Measurements from ENCODE around the gene SCYGR1.
"Not testable (repeated sequence)": the region's sequence is repeated elsewhere in the genome, so short reads cannot be mapped to it uniquely, and the experiment has no call there.

The SCYGR1 gene

DNA sequence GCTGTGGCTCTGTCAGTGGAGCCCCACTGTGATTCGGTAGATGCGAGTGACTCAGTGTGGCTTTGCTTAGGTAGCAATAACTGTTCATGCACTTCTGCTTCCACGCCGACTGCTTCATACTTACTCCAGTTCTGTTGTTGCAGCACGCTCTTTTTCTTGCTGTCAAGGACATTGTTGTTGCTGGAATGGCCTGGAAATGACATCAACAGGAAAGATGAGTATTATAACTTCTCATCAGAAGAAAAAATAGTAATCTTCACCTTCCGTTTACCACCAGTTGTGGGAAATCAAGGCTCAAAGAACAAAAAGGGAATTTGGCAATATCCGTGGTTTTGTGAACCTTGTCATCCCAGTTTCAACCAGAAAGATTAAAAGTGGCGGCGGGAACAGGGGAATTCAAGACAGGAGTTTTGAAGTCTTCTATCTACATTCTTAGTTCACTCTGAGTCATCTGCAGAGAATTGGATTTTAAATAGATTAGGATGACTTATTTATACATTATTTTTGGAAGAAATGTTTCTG lies 16.9 kb downstream of the SCYGR1 start:
- DNase-seq (ENCODE audit: low read depth in 2 of 2): no peak

DNA sequence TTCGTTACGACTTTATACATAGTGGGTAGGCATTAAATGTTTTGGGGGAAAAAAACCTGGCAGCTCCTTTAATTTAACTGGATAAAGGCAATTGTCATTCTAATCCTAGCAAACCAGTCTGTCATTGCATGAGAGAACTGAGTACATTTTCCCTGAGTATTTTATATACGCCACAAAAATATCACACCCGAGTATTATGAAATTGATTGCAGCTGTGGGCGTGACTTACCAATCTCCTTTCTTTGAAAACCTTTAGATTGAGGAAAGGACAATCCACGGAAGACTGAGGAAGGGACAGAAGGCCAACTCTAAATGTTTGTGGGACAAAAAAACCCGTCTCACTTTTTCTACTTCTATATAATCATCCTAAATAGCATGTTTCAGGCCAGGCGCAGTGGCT lies 17.7 kb downstream of the SCYGR1 start:
- no peak for DNase-seq (ENCODE audit: low read depth in 2 of 2)

DNA sequence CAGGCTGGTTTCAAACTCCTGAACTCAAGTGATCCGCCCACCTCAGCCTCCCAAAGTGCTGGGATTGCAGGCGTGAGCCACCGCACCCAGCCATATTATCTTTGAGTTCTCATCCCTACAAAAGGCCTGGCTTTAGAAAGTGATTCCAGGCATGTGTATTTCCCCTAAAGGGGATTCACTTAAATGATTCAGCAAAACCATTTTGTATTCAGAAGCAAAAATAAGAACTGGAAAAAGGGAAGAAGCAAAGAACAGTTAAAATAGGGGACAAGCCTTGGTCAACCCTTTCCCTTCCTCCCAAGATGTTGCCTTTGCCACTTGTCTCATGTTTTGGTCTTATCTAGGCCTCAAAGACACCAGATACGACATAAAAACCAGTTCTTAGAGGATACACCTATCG lies 19.2 kb downstream of the SCYGR1 start:
- DNase-seq (ENCODE audit: low read depth in 2 of 2): no peak

DNA sequence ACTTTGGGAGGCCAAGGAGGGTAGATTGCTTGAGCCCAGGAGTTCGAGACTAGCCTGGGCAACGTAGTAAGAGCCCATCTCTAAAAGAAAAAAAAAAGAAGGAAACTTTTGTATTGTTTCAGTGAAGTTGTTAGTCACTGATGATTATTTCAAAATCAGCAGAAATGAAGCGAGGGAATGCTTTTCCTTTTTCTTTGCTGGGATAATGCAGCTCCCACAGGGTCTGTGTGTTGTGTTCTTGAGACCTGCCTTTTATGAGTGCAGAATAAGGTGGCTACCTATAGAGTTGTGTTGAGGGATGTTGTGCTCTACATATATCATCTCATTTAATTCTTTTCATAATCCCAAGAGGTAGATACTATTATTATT lies 20.3 kb downstream of the SCYGR1 start:
- no peak for DNase-seq (ENCODE audit: low read depth in 2 of 2)

DNA sequence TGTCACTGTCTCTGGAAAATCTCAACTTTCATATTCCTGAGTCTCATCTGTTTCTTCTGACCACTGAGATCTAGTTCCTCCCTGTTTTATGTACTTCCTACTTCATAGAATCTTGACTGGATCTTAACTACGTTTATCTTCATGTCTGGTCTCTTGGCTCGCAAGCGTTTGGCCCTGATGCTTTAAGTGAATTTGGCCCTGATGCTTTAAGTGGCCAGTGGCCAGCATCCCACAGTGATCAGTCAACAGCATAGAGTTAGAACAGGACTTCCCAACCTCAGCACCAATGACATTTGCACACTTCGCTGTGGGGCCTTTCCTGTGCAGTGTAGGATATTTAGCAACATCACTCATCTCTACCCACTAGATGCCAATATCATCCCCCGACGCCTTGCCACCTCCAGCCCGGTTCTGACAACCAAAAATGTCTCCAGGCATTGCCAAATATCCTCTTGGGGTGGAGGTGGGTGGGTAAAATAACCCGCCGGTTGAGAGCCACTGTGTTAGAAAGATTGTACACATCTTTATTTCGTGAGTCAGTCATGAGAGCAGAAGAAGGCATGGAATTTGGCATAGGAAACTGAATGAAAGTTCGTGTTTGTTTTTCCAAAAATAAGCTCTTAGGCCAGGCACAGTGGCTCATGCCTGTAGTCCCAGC lies 20.9 kb downstream of the SCYGR1 start:
- no peak for DNase-seq (ENCODE audit: low read depth in 2 of 2)

DNA sequence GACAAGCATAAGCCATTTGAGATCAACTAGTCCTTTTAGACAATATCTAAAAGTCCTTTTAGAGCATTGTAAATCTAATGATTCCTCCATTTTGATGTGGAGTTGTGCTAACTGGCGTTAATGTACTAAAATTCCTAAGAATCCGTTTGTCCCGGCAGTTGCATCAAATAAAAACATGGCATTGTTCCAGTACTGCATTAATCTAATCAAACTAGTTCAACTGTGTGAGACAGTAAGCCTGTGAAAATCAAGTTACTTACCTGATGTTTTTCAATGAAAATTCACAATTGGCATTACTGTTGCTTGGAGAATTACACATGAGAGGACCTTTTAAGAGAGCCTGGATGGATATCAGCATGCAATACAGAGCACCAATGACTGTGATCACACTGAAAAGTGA lies 21.9 kb downstream of the SCYGR1 start:
- DNase-seq (ENCODE audit: low read depth in 2 of 2): no peak

DNA sequence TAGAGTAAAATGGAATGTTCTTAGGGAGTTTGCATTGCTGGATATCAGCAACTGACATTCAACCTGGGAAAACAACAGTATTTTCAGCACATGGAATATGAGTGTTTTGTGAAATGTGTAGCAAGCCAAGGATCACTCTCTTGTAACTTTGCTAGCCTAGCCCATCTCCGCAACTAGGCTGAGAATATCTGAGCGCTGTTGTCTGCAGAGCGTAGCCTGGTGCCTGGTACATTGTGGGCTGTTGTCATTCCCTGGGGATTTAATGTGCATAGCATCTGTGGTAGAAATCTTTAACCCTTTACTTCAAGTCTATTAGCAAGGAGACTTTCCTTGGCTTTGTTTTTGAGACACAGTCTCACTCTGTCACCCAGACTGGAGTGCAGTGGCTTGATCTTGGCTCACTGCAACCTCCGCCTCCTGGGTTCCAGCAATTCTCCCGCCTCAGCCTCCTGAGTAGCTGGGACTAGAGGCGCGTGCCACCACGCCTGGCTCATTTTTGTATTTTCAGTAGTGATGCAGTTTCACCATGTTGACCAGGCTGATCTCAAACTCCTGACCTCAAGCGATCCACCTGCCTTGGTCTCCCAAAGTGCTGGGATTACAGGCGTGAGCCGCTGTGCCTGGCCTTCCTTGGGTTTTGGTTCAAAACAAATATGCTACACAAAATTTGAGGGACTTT lies 23.0 kb downstream of the SCYGR1 start:
- not testable (repeated sequence) for DNase-seq (ENCODE audit: low read depth in 2 of 2)

DNA sequence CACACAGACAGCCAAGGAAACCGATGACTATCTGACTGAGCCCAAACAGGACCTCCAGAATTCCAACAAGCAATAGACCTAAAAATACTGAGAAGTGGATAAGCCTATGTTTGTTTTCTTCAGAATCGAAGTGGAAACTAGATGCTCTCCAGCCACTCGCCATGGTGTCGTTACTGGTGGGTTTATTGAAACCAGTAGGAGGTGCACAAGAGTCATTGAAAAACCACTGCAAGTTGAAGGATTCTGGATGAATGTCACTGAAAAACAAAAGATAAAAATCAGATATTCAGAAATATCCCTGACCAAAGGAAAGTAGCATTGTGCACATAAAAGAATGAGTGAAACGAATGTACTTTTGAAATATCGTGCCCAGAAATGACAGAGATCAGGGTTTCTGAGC lies 24.0 kb downstream of the SCYGR1 start:
- no peak for DNase-seq (ENCODE audit: low read depth in 2 of 2)

DNA sequence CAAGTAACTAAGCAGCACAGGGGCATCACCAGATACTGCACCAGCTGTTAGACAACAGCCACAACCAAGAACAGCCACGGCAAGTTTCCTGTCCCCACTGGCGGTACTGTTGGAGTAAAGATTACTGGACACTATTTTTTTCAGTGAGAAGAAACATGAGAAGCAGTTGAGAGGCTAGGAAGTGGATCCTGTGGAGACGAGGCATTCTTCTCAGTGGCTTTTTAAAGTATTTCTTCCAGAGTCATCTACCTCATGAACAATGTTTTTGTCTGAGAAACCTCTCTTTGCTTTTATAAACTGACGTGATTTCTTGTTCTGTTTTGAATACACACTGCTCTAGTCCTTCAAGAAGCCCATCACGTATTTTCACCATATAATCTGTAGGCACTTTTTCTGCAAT lies 27.4 kb downstream of the SCYGR1 start:
- DNase-seq (ENCODE audit: low read depth in 2 of 2): no peak

DNA sequence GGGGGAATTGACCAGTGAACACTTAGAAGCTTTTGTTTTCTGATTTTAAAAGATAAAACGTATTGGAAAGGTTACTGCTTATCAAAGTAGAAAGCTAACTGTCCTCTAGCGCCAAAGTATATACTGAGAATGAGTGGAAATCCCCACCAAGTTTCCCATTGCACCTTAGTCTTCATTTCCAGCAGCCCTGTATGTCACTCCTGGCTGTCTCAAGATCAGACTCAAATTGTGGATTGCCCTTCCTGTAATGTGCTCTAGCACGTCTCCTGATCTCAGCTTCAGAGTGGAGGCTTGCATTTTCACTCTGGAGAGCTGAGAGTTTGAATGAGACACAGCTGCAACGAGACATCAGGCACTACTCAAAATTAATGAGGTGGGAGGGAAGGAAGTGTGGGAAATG lies 36.1 kb downstream of the SCYGR1 start:
- no peak for DNase-seq (ENCODE audit: low read depth in 2 of 2)

DNA sequence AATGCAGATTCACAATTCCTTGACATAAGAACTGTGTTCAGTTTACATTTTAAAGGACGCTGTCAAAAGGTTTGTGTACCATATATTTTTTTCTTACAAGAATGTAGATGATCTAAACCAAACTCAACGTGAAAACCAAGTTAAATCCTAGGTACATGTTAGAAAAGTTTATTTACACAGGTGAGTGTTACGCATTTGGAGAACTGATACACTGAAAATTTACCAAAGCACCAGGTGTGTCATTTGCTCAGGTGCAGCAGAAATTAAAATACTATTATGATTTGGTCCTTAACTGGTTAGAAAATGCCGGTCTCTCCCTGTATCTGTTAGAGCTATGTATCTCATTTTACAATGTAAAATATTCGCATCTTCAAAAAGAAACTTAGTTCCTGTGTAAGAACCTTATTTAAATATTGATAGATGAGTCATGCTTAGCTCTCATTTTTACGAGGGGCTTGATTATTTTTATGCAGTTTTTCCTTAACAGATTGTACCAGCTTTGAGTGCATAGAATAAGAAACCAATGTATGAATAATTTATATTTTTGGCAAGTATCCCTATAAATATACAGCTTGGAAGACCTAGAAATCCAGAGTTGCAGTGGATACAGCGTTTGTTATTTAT lies 37.6 kb downstream of the SCYGR1 start:
- DNase-seq (ENCODE audit: low read depth in 2 of 2): no peak

DNA sequence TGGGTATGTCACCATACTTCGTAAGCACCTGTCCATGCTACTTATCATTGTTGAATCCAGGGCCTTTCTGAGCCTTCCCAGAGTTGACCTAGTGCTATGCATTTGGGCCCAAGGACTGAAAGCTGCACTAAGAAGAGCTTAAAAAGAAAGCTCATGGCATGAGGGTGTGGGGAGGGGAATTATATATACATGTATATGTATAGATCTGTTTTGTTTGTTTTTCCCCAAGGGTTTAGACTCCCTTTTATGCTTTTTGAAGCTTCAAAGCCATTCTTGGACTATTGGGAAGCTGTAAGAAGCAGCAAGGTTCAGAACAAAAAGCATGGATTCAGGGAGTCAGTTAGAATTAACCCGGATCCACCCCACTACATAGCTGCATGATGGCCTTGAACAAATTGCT lies 39.4 kb downstream of the SCYGR1 start:
- DNase-seq (ENCODE audit: low read depth in 2 of 2): no peak

DNA sequence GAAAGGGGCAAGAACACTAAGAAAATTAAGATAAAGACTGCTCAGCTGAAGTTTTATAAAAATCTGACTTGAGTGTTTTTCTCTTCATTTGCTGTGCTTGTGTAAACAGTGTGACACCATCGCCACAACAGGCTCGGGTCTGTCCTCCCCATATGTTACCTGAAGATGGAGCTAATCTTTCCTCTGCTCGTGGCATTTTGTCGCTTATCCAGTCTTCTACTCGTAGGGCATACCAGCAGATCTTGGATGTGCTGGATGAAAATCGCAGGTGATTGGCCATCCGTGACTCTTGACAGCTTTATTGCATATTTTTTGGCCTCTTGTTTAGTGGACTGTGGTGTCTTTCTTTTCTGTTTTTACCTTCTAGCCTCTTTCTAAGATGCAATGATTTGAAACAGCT lies 40.6 kb downstream of the SCYGR1 start:
- DNase-seq (ENCODE audit: low read depth in 2 of 2): no peak

DNA sequence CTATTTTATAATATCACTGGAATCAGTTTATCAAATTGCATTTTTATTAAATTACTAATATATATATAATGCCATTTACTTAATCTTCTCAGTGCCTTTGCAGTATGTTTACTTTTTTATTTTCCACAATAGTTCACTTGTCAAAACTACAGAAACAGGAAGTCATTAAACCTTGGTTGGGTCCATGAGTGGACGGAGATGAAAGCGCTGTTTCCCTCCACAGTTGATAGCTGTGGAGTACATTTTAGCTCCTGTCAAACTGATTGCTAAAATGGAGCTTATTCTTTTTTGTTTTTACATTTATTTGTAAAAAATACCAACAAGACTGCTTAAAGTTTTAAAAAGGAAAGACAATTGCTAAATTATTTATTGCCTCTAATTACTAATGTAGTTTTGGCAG lies 43.5 kb downstream of the SCYGR1 start:
- DNase-seq (ENCODE audit: low read depth in 2 of 2): no peak

DNA sequence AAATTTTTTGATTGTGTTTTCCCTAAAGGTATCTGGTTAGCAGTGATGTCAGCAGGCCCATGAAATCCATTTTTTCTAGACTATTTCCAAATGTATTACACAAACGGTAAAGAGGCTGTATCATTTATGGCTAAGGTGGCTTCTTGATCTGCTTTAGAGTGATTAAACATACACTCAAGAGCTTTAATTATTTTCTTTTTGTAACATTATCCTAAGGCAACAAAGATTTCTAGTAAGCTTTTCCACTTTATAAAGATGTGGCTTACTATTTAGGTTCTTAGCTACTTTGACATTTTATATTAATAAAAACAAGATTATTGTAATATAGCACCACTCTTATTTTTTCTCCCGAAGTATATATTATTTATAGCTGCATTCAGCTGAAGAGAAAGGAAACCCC lies 46.2 kb downstream of the SCYGR1 start:
- DNase-seq (ENCODE audit: low read depth in 2 of 2): no peak

DNA sequence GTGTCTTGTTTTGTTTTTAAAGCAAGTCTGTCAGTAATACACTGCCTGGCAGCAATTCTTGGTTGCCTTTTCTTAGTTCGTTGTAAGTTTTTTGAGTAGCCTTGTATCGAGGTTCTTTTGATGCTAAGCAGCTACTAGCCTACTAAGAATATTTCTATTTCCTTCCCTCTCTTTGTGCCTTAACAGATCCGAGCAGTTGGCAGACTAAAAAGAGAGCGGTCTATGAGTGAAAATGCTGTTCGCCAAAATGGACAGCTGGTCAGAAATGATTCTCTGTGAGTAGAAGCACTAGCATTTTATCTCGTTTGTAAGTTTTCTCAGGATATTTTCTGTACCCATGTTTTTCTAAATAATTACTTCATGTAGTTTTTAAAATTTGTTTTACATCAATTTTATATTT lies 47.6 kb downstream of the SCYGR1 start:
- no peak for DNase-seq (ENCODE audit: low read depth in 2 of 2)

DNA sequence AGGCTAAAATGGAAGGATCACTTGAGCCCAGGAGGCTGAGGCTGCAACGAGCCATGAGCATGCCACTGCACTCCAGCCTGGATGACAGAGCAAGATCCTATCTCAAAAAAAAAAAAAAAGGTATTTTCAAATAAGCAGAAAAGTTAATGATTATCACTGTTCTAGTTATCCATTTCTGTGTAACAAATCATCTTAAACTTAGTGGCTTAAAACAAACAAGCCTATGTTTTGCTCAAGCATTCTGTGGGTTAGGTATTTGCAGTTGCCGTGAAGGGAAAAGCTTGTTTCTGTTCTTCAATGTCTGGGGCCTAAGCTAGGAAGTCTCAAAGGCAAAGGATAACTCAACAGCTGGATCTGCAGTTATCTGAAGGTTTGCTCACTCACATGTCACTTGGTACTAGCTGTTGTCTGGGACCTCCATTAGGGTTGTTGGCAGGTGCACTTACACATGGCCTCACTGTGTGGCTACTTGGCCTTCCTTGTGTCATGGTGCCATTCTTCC lies 48.6 kb downstream of the SCYGR1 start:
- DNase-seq (ENCODE audit: low read depth in 2 of 2): no peak
